Endothelial cell of umbilical vein (primary cell): ENCODE data around the gene FOXL2. TPM values are rescaled to one million over a fixed set of nuclear protein-coding genes. Genes with fewer than 3 reads are reported as not detected.

ENCODE experiments used
- BruUV-seq: library from RNA; stranded (reverse); fragments of 400-500 nt; replicated peaks from 2 replicates; lab custom pipeline; 2021; lab: Mats Ljungman, UMichigan
- CTCF ChIA-PET: fragments of 300-600, 350-600 bp; sonication (Branson Sonifier 250); formaldehyde crosslinking; loops from one replicate; lab custom pipeline; 2021; ENCODE audit warnings: antibody characterized with exemption, inconsistent platforms; lab: Charles Lee
- POLR2A ChIA-PET: fragments of 300-600, 350-600 bp; sonication (Branson Sonifier 250); formaldehyde crosslinking; loops from one replicate; lab custom pipeline; 2021; ENCODE audit warnings: antibody characterized with exemption, inconsistent platforms; lab: Charles Lee
- DNase-seq: peaks from one replicate; pipeline ENCODE4 v3.0.0-alpha.2; 2011; ENCODE audit warnings: low read depth, low spot score
- FAIRE-seq: peaks from 2 replicates; lab custom pipeline; 2011; peaks lifted over from hg19 to GRCh38; lab: Jason Lieb, UNC
- H2AFZ ChIP-seq: 2 replicates; pipeline ENCODE4 v1.6.0; 2012; ENCODE audit warnings: low read depth, low read length, control low read depth, inconsistent platforms
- H3K27ac ChIP-seq: 2 replicates; pipeline ENCODE4 v1.5.1; 2011; ENCODE audit warnings: low read depth, mild to moderate bottlenecking, control low read depth, low read length, moderate library complexity; ENCODE audit not compliant: insufficient read depth
- H3K27me3 ChIP-seq, 2 experiments: 2 replicates each; pipeline versions ENCODE4 v1.6.0 to v1.6.1; 2011; ENCODE audit warnings: low read length in 2 of 2, mixed read lengths in 1 of 2; ENCODE audit not compliant: control insufficient read depth in 2 of 2, insufficient read depth in 2 of 2
- H3K36me3 ChIP-seq, 2 experiments: 2 replicates in 1 of 2; 3 replicates in 1 of 2; pipeline ENCODE4 v1.5.1; 2011; ENCODE audit warnings: low read length in 2 of 2, mild to moderate bottlenecking in 1 of 2, moderate library complexity in 1 of 2; ENCODE audit not compliant: control insufficient read depth in 2 of 2, insufficient read depth in 2 of 2; ENCODE audit errors: extremely low read depth in 1 of 2
- H3K4me1 ChIP-seq: 3 replicates; pipeline ENCODE4 v1.5.1; 2011; ENCODE audit warnings: mild to moderate bottlenecking, low read length; ENCODE audit not compliant: control insufficient read depth, insufficient read depth; ENCODE audit errors: extremely low read depth
- H3K4me2 ChIP-seq: 2 replicates; pipeline ENCODE4 v1.6.1; 2011; ENCODE audit warnings: low read length, control low read depth, mixed read lengths; ENCODE audit not compliant: insufficient read depth
- H3K4me3 ChIP-seq, 3 experiments: fragments of 200-600 bp in 1 of 3; sonication (generic), shearing (Covaris generic) in 1 of 3; replicated peaks in 1 of 3; 2 replicates each; pipeline ENCODE4 v1.5.1; 2011 to 2016; ENCODE audit warnings: control low read depth in 3 of 3, low read length in 3 of 3, mild to moderate bottlenecking in 2 of 3, inconsistent platforms in 1 of 3, low read depth in 1 of 3, moderate library complexity in 1 of 3; ENCODE audit not compliant: insufficient read depth in 1 of 3
- H3K79me2 ChIP-seq: 2 replicates; pipeline ENCODE4 v1.6.0; 2012; ENCODE audit warnings: low read length, inconsistent platforms; ENCODE audit not compliant: control insufficient read depth, insufficient read depth
- H3K9ac ChIP-seq: replicated peaks from 2 replicates; pipeline ENCODE3; 2011; ENCODE audit warnings: low read length, control low read depth; ENCODE audit not compliant: insufficient read depth; ENCODE audit errors: extremely low read depth
- H3K9me1 ChIP-seq: replicated peaks from 3 replicates; pipeline ENCODE4 v1.6.0; 2011; ENCODE audit warnings: mild to moderate bottlenecking, low read length; ENCODE audit not compliant: control insufficient read depth, insufficient read depth; ENCODE audit errors: extremely low read depth
- H3K9me3 ChIP-seq: replicated peaks from 2 replicates; pipeline ENCODE4 v1.5.1; 2012; ENCODE audit warnings: low read length, inconsistent platforms; ENCODE audit not compliant: control insufficient read depth, insufficient read depth
- H4K20me1 ChIP-seq: replicated peaks from 2 replicates; pipeline ENCODE3; 2011; ENCODE audit warnings: mild to moderate bottlenecking, low read length; ENCODE audit not compliant: control insufficient read depth, insufficient read depth; ENCODE audit errors: extremely low read depth
- CTCF ChIP-seq, 2 donors: IDR thresholded peaks; 1 replicate in 1 of 2; 2 replicates in 1 of 2; pipeline ENCODE4 v1.5.1; 2011; ENCODE audit warnings: low read length in 2 of 2, mild to moderate bottlenecking in 2 of 2, moderate library complexity in 2 of 2, control low read depth in 1 of 2, inconsistent platforms in 1 of 2, low read depth in 1 of 2; ENCODE audit not compliant: insufficient read depth in 1 of 2; ENCODE audit errors: extremely low read depth in 1 of 2
- EZH2 ChIP-seq: IDR thresholded peaks from 2 replicates; pipeline ENCODE4 v1.6.1; 2012; ENCODE audit warnings: borderline replicate concordance, low read depth, mild to moderate bottlenecking, moderate library complexity, low read length, inconsistent platforms; ENCODE audit not compliant: severe bottlenecking
- FOS ChIP-seq: IDR thresholded peaks from 2 replicates; pipeline ENCODE4 v1.6.1; 2011; ENCODE audit warnings: mild to moderate bottlenecking, low read length, moderate library complexity, borderline replicate concordance; ENCODE audit not compliant: insufficient read depth
- GATA2 ChIP-seq: IDR thresholded peaks from 2 replicates; pipeline ENCODE4 v1.7.0; 2011; ENCODE audit warnings: low read depth, mild to moderate bottlenecking, moderate library complexity, mixed read lengths, low read length; ENCODE audit not compliant: insufficient read length, insufficient read depth
- JUN ChIP-seq: IDR thresholded peaks from 2 replicates; pipeline ENCODE4 v1.6.1; 2011; ENCODE audit warnings: borderline replicate concordance, low read depth; ENCODE audit not compliant: insufficient read length, insufficient read depth
- MAX ChIP-seq: IDR thresholded peaks from 2 replicates; pipeline ENCODE4 v1.6.1; 2011; ENCODE audit not compliant: insufficient read depth, insufficient read length
- MYC ChIP-seq: IDR thresholded peaks from one replicate; pipeline ENCODE4 v1.6.1; 2011; ENCODE audit warnings: mild to moderate bottlenecking, low read depth, low read length
- POLR2A ChIP-seq: IDR thresholded peaks from 2 replicates; pipeline ENCODE4 v1.6.1; 2012; ENCODE audit warnings: low read depth, mild to moderate bottlenecking, control low read depth, low read length
- POLR2AphosphoS5 ChIP-seq: IDR thresholded peaks from 2 replicates; pipeline ENCODE4 v1.6.1; 2012; ENCODE audit warnings: low read depth, mild to moderate bottlenecking, control low read depth, low read length, moderate library complexity; ENCODE audit not compliant: insufficient read depth
- dilution Hi-C: fragments of 300-500 bp; cut with MboI; formaldehyde crosslinking; loops from one replicate; pipeline ENCODE4 v1.15.0; 2019; ENCODE audit warnings: low sequenced_read_pairs; ENCODE audit not compliant: extremely low pct_ligation_motif_present
- intact Hi-C: fragments of 100-400 bp; cut with micrococcal nuclease; formaldehyde crosslinking; loops from one replicate; pipeline ENCODE4 v1.10.0; 2022
- polyA plus RNA-seq, 4 experiments: library from polyadenylated mRNA; depleted of rRNA in 3 of 4; stranded (reverse) in 3 of 4; unstranded in 1 of 4; fragments of >200 nt; gene quantifications; 2 replicates each; pipeline versions ENCODE4 v1.2.1 to v1.2.3, GENCODE V29; 2011 to 2012; ENCODE audit warnings: missing spikeins in 1 of 4
- total RNA-seq: library from RNA; stranded (reverse); gene quantifications from 2 replicates; pipeline ENCODE4 v1.2.3, GENCODE V29; 2021

The FOXL2 gene
- total and polyA plus RNA-seq, 2 donors (not counting 3 experiments of a cell fraction or from before 2014, with no cell fraction given): not detected

GRCh38 chr3:138907539-138907938 is 39.4 kb downstream of the FOXL2 start:
- Histone ChIP-seq H3K4me2 (no peak overlapping the region), H3K27ac (no peak overlapping the region), H4K20me1 (no peaks in the 10 kb centered on the region), H3K27me3 (no peaks in the 10 kb centered on the region), H2AFZ (no peak overlapping the region), H3K79me2 (no peaks in the 10 kb centered on the region), H3K9me3 (no peaks in the 10 kb centered on the region), H3K9ac (no peak overlapping the region), H3K36me3 (no peaks in the 10 kb centered on the region), H3K4me1 (no peaks in the 10 kb centered on the region), H3K9me1 (no peaks in the 10 kb centered on the region), H3K4me3 (no peak overlapping the region)
- no peak for DNase-seq
- ChIA-PET CTCF (interaction anchor here (1.1 kb wide), 2 partner anchors 218 to 428 kb away, joined by 3 read pairs; no protein-coding TSS in a partner anchor), POLR2A (no interaction called here)
- TF ChIP-seq GATA2: no peak
- TF ChIP-seq FOS: no peak
- TF ChIP-seq CTCF (IDR thresholded peaks at IDR 0.05; ENCODE audit: extremely low read depth in 1 of 2, insufficient read depth in 1 of 2, low read depth in 1 of 2, low read length in 2 of 2): no peak
- no peak for TF ChIP-seq EZH2
- no peak for TF ChIP-seq MYC
- TF ChIP-seq POLR2A: no peak
- no peak for TF ChIP-seq POLR2AphosphoS5
- TF ChIP-seq JUN: no peak
- TF ChIP-seq MAX: no peak
- intact Hi-C loops (no loop called here), dilution Hi-C loops (no loop called here)
- FAIRE-seq: no peak
- no TSS peak for BruUV-seq
